Measurements from ENCODE around the gene YWHAQ. TPM values are rescaled to one million over a fixed set of nuclear protein-coding genes. Genes with fewer than 3 reads are reported as not detected.
"Not testable (repeated sequence)": the region's sequence is repeated elsewhere in the genome, so short reads cannot be mapped to it uniquely, and the experiment has no call there.

The YWHAQ gene
- total RNA-seq, 2 experiments from 2014 or later: 95.8 to 101 TPM

DNA sequence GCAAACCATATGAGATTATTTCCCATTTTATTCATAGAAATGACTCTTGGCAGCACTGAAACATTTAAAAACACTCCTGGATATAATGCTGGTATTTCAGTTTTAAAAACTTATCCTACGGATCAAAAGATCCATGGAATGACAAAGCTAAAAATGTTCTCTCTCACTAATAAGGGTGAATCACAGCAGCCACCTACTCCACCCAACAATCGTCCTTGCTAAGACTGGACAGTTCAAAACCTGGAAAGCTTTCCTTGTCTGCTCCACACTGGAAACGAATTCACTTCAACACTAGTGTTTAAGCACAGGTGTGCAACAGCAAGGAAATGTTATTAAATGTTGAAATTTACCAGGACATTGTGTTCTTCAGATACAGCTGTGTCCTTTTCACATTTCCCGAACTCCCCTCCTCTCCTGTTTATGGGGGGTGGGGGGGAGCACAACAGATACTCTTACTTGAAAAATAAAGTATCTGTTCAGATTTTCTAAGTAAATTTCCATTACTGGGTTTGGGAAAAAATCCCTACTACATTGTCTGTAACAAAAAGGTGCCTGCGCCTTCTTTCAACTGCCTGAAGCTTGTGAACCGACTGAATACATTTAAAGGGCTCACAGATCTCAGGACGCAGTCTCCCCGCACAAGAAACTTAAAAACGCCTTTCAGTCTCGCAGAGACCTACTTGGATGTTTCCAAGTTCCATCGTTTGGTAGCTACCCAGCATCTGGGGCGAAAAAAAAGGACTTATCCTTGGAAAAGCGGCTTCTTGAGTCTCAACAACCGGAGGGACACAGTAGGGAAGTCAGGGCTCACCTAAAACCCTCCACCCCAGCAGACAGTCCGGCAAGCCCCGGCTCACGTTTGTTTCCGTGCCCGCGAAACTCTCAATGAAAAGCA is 1.3 kb downstream of the YWHAQ start:
- DNase-seq: no peak
- no peak for ATAC-seq (ENCODE audit: poor library complexity)

DNA sequence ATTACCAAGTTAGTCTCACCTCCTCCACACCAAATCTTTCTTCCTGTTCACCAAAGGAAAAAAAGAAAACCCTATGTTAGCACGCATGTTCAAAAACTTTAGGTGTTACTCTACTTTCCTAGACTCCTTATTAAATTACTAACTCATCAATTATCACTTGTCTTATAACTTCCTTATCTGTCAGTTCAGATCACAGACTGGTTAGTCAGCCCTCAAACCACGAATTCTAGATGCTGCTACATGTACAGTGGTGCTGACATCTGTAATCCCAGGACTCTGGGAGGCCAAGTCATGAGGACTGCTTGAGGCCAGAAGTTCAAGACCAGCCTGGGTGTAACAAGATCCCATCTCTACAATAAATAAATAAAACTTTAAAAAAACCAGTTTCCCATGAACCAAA is 3.5 kb downstream of the YWHAQ start:
- Histone ChIP-seq H3K27me3 (ENCODE audit: control insufficient read depth in 1 of 2, insufficient read depth in 2 of 2, low read length in 2 of 2) (no peaks in the 10 kb centered on the region), H3K4me3 (ENCODE audit: low read length) (no peak overlapping the region), H3K27ac (ENCODE audit: low read depth in 1 of 2, low read length in 2 of 2) (no peak overlapping the region), H3K36me3 (ENCODE audit: insufficient read depth, low read length) (peaks cover 21% of the 10 kb centered on the region), H3K9me3 (ENCODE audit: control insufficient read depth in 1 of 2, insufficient read depth in 1 of 2, low read length in 2 of 2) (no peaks in the 10 kb centered on the region), H3K4me1 (ENCODE audit: insufficient read depth, low read length) (peaks cover 51% of the 10 kb centered on the region)
- H3K9me3 Mint-ChIP-seq: no peaks in the 10 kb centered on the region
- CTCF ChIA-PET: no interaction called here
- DNase-seq (peak in 3 of 14 experiments; percentile 29 to 43 (median 37)), ATAC-seq (ENCODE audit: poor library complexity) (no peak)
- H3K4me1 Mint-ChIP-seq (ENCODE audit: low read depth): peaks cover 83% of the 10 kb centered on the region
- intact Hi-C loops (cut with DNase I, micrococcal nuclease): loop anchor here in 1 of 2 experiments (5.0 kb wide), 2 partner anchors 215 to 820 kb away; partner anchors contain the start of genes ODC1 and TAF1B
- H3K27me3 Mint-ChIP-seq: no peaks in the 10 kb centered on the region
- peak overlapping the region; percentile 30 for H3K4me3 Mint-ChIP-seq
- H3K27ac Mint-ChIP-seq: peak overlapping the region; percentile 96
- peaks cover 72% of the 10 kb centered on the region for H3K36me3 Mint-ChIP-seq (ENCODE audit: low read depth)
- POLR2A ChIA-PET: interaction anchor here (1.0 kb wide), 2 partner anchors 8 to 153 kb away, joined by 3 to 6 read pairs; no protein-coding TSS in a partner anchor
- TF ChIP-seq, protein P1, sequence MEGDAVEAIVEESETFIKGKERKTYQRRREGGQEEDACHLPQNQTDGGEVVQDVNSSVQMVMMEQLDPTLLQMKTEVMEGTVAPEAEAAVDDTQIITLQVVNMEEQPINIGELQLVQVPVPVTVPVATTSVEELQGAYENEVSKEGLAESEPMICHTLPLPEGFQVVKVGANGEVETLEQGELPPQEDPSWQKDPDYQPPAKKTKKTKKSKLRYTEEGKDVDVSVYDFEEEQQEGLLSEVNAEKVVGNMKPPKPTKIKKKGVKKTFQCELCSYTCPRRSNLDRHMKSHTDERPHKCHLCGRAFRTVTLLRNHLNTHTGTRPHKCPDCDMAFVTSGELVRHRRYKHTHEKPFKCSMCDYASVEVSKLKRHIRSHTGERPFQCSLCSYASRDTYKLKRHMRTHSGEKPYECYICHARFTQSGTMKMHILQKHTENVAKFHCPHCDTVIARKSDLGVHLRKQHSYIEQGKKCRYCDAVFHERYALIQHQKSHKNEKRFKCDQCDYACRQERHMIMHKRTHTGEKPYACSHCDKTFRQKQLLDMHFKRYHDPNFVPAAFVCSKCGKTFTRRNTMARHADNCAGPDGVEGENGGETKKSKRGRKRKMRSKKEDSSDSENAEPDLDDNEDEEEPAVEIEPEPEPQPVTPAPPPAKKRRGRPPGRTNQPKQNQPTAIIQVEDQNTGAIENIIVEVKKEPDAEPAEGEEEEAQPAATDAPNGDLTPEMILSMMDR (IDR thresholded peaks at IDR 0.05): no peak

More for the DNA sequence above, 1.3 kb downstream of the YWHAQ start:
- Histone ChIP-seq H3K4me3 (ENCODE audit: low read length) (peak overlapping the region; percentile 93), H3K27me3 (ENCODE audit: control insufficient read depth in 1 of 2, insufficient read depth in 2 of 2, low read length in 2 of 2) (no peaks in the 10 kb centered on the region), H3K4me1 (ENCODE audit: insufficient read depth, low read length) (peaks cover 44% of the 10 kb centered on the region), H3K36me3 (ENCODE audit: insufficient read depth, low read length) (peaks cover 14% of the 10 kb centered on the region), H3K9me3 (ENCODE audit: control insufficient read depth in 1 of 2, insufficient read depth in 1 of 2, low read length in 2 of 2) (no peaks in the 10 kb centered on the region), H3K27ac (ENCODE audit: low read depth in 1 of 2, low read length in 2 of 2) (peak overlapping the region; percentile 77 to 81)
- TF ChIP-seq, protein P1 (IDR thresholded peaks at IDR 0.05): no peak
- Mint-ChIP-seq H3K36me3 (ENCODE audit: low read depth) (peaks cover 55% of the 10 kb centered on the region), H3K4me3 (peak overlapping the region; percentile 98), H3K27ac (peak overlapping the region; percentile 96), H3K4me1 (ENCODE audit: low read depth) (peaks cover 66% of the 10 kb centered on the region), H3K9me3 (no peaks in the 10 kb centered on the region), H3K27me3 (no peaks in the 10 kb centered on the region)
- CTCF ChIA-PET: interaction anchor here (1.0 to 1.9 kb wide), 3 partner anchors 18 to 419 kb away, joined by 3 to 13 read pairs (median 3); partner anchors contain the start of gene ADAM17
- POLR2A ChIA-PET: interaction anchor here (0.7 to 3.7 kb wide), 17 partner anchors 10 to 414 kb away, joined by 3 to 80 read pairs (median 7); partner anchors contain the start of genes ADAM17, CPSF3, ITGB1BP1 and KLF11
- intact Hi-C loops (cut with DNase I, micrococcal nuclease): loop anchor here (1.0 to 10.0 kb wide), 9 partner anchors 21 to 818 kb away; partner anchors contain the start of genes ADAM17 (in 1 of the 2), GRHL1 (in 1 of the 2), IAH1 (in 1 of the 2) and KLF11 (in 1 of the 2)

DNA sequence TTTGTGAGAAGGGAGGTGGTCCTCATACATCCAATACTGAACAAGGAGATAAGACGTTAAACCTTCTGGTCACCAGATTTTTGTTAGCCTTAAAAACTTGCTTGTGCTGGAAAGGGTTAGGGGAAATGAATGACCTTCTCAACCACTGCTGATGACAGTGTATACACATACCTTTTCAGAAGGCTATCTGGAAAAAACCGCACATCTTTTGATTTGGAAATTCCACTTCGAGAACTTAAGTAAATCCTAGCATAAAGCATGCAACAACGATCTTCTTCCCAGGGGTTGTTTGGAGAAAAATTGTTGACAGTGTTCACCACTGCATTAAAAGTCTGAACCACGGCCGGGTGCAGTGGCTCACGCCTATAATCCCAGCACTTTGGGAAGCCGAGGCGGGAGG is 7.6 kb downstream of the YWHAQ start:
- ATAC-seq (ENCODE audit: poor library complexity): no peak
- TF ChIP-seq, protein P1 (IDR thresholded peaks at IDR 0.05): no peak
- ChIA-PET POLR2A (no interaction called here), CTCF (no interaction called here)
- H3K9me3 ChIP-seq (ENCODE audit: control insufficient read depth in 1 of 2, insufficient read depth in 1 of 2, low read length in 2 of 2): no peaks in the 10 kb centered on the region
- intact Hi-C loops (cut with DNase I, micrococcal nuclease): no loop called here
- peaks cover 31% of the 10 kb centered on the region for H3K4me1 ChIP-seq (ENCODE audit: insufficient read depth, low read length)
- Mint-ChIP-seq H3K4me3 (no peak overlapping the region), H3K9me3 (peaks cover 2% of the 10 kb centered on the region), H3K36me3 (ENCODE audit: low read depth) (peaks cover 67% of the 10 kb centered on the region), H3K27ac (peak overlapping the region; percentile 15), H3K27me3 (no peaks in the 10 kb centered on the region), H3K4me1 (ENCODE audit: low read depth) (peaks cover 91% of the 10 kb centered on the region)
- DNase-seq: no peak
- H3K27me3 ChIP-seq (ENCODE audit: control insufficient read depth in 1 of 2, insufficient read depth in 2 of 2, low read length in 2 of 2): no peaks in the 10 kb centered on the region
- no peak overlapping the region for H3K27ac ChIP-seq (ENCODE audit: low read depth in 1 of 2, low read length in 2 of 2)
- H3K4me3 ChIP-seq (ENCODE audit: low read length): no peak overlapping the region
- peaks cover 21% of the 10 kb centered on the region for H3K36me3 ChIP-seq (ENCODE audit: insufficient read depth, low read length)

- H3K9me3 ChIP-seq (ENCODE audit: control insufficient read depth in 1 of 2, insufficient read depth in 1 of 2, low read length in 2 of 2); H3K27me3 Mint-ChIP-seq; H3K27ac Mint-ChIP-seq; DNase-seq; H3K9me3 Mint-ChIP-seq; H3K4me3 ChIP-seq (ENCODE audit: low read length); H3K27ac ChIP-seq (ENCODE audit: low read depth in 1 of 2, low read length in 2 of 2); CTCF ChIA-PET; H3K27me3 ChIP-seq (ENCODE audit: control insufficient read depth in 1 of 2, insufficient read depth in 2 of 2, low read length in 2 of 2); ATAC-seq (ENCODE audit: poor library complexity); POLR2A ChIA-PET; intact Hi-C loops (cut with DNase I, micrococcal nuclease): not testable (repeated sequence)
- peaks cover 14% of the 10 kb centered on the region for H3K36me3 ChIP-seq (ENCODE audit: insufficient read depth, low read length)
- H3K4me3 Mint-ChIP-seq: peak overlapping the region; percentile 23
- H3K4me1 ChIP-seq (ENCODE audit: insufficient read depth, low read length): peaks cover 25% of the 10 kb centered on the region
- peaks cover 90% of the 10 kb centered on the region for H3K4me1 Mint-ChIP-seq (ENCODE audit: low read depth)
- peaks cover 52% of the 10 kb centered on the region for H3K36me3 Mint-ChIP-seq (ENCODE audit: low read depth)
These were observed 9.1 kb downstream of the YWHAQ start for GRCh38 chr2:9621655-9622054.
